Heart right ventricle (tissue), 16 donors: ENCODE data around the gene WDR73. TPM values are rescaled to one million over a fixed set of nuclear protein-coding genes. Genes with fewer than 3 reads are reported as not detected.

Experiments used
- ATAC-seq, 8 donors: fragments of 200-7000 bp; cut with Tn5 transposase; one replicate each; pipeline ENCODE4 v1.9.1; 2020; ENCODE audit warnings: mild to moderate bottlenecking in 8 of 8, moderate library complexity in 8 of 8, moderate number of reproducible peaks in 1 of 8
- DNase-seq, 2 donors: peaks; one replicate each; pipeline ENCODE4 v3.0.0-alpha.2; 2020
- H3K27ac ChIP-seq, 10 donors: fragments of 200-600 bp; sonication (generic) in 2 of 10; one replicate each; pipeline versions ENCODE4 v1.5.0 to v1.8.0; 2020 to 2022; ENCODE audit warnings: mild to moderate bottlenecking in 3 of 10
- H3K27me3 ChIP-seq, 7 donors: fragments of 200-600 bp; one replicate each; pipeline ENCODE4 v1.8.0; 2021 to 2022; ENCODE audit warnings: mild to moderate bottlenecking in 2 of 7
- H3K36me3 ChIP-seq, 9 donors: fragments of 200-600 bp; sonication (generic) in 1 of 9; one replicate each; pipeline versions ENCODE4 v1.5.0 to v1.8.0; 2020 to 2022; ENCODE audit warnings: mild to moderate bottlenecking in 2 of 9
- H3K4me1 ChIP-seq, 9 donors: fragments of 200-600 bp; sonication (generic) in 1 of 9; one replicate each; pipeline versions ENCODE4 v1.5.0 to v1.8.0; 2020 to 2022; ENCODE audit warnings: mild to moderate bottlenecking in 4 of 9
- H3K4me3 ChIP-seq, 10 donors: fragments of 200-600 bp; sonication (generic) in 2 of 10; one replicate each; pipeline versions ENCODE4 v1.5.0 to v1.8.0; 2020 to 2022; ENCODE audit warnings: mild to moderate bottlenecking in 7 of 10, moderate library complexity in 2 of 10
- H3K9me3 ChIP-seq, 11 donors: fragments of 200-600 bp in 10 of 11; sonication (generic) in 2 of 11; one replicate each; pipeline versions ENCODE4 v1.5.0 to v1.8.0; 2013 to 2022; ENCODE audit warnings: mild to moderate bottlenecking in 2 of 11, control low read depth in 1 of 11, moderate library complexity in 1 of 11
- WGBS, 2 donors: extraction: QIAGEN DNeasy Blood & Tissue Kit; methylation state at CpG; one replicate each; pipeline ENCODE4 v1.1.7; 2013; ENCODE audit warnings: inconsistent platforms in 1 of 2; 5-methylcytosine and 5-hydroxymethylcytosine counted together
- intact Hi-C, 10 donors: fragments of 100-400 bp; cut with DNase I; formaldehyde crosslinking; loops; one replicate each; pipeline versions ENCODE4 v1.11.1 to v1.14.2; 2022
- polyA plus RNA-seq, 2 donors: library from polyadenylated mRNA; stranded (reverse); fragments of 200-250 nt; gene quantifications; one replicate each; pipeline ENCODE4 v1.2.3, GENCODE V29; 2013
- total RNA-seq, 10 donors: library from RNA; stranded (reverse); fragmentation: NEBNext Ultra II Directional in 3 of 10; extraction: Animal tissue kit (Norgen Biotek cat#: 25700) in 3 of 10; gene quantifications; one replicate each; pipeline versions ENCODE4 v1.2.1 to v1.2.4, GENCODE V29; 2021 to 2023
- TF ChIP-seq, protein P1 (sequence below), 9 donors: fragments of 200-600 bp; sonication (generic) in 2 of 9; IDR thresholded peaks; one replicate each; pipeline versions ENCODE4 v1.5.0 to v1.8.0; 2021 to 2022; ENCODE audit warnings: antibody characterized with exemption in 9 of 9, mild to moderate bottlenecking in 5 of 9, moderate library complexity in 1 of 9
- donor health status: Arrhythmogenic right ventricular cardiomyopathy.
- donor health status: ischemic (EF 13 %, LVEDD 7.1; RV severe dilation, severe dysfunction).
- donor health status: healthy with polysubstance abuse.
- donor health status: DM: no; HTN: yes; CAD: no.
- donor health status: DM: no; HTN: no; CAD: no.
- donor health status: ischemic (EF 25% LVEDD 6.9; RV normal size, moderate dysfunction).
- donor health status: ischemic (EF 25% LVEDD 5.7; RV mildly dilated, moderate dysfunction).
- donor health status: healthy.
- donor health status: DM: yes; HTN: yes; CAD: no.
- donor health status: Ischemic cardiomyopathy.
- donor health status: ischemic (EF 35%, LVEDD 5.7; RV mildly dilated, moderate dysfunction).
- donor health status: nonischemic (EF 11% LVEDD 7.7; RV severe dilation, severe dysfunction).
- donor health status: DM: yes; HTN: yes; CAD: no.
- donor health status: PGD.
- donor health status: ischemic (EF 29% LVEDD 5.4; RV normal size, mild dysfunction).
- donor health status: nonischemic (EF 23%, LVEDD 6.1; RV moderate dilation, normal function).

WDR73 gene
- total and polyA plus RNA-seq, 12 donors = 10.4 to 18.4 (median 14.7) TPM

DNA sequence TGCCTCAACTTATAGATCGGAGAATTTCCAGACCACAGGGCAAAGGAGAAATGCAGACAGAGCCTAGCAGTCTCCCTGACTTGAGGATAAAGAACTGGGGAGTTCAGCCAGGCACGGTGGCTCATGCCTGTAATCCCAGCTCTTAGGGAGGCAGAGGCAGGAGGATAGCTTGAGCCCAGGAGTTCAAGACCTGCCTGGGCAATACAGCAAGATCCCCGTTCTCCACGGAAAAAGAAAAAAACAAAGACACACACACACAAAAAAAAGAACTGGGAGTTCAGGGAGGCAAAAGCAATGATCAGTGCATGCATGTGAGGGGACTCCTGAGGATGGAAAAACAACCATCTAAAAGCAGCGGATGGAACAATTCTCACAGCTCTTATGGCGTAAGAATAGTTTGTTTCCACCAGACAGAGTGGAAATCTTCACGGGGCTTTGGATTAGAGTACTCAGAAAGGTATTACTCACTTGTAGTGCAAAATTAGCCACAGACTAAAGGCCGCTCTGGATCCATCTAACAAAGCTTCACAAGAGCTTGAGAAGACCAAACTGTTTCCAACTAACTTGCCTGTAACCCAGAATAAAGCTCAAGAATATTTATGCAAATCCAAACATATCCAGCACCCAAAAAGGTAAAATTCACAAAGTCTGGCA, 45.6 kb upstream of the WDR73 start:
- H3K4me1 ChIP-seq = peaks cover 3 to 69% (median 22%) of the 10 kb centered on the region in 9 donors
- DNase-seq (no peak), ATAC-seq (no peak)
- WGBS, 2 donors = 85 to 89% methylated on average over 8 of the region's 8 CpGs
- no peaks in the 10 kb centered on the region for H3K9me3 ChIP-seq
- no peaks in the 10 kb centered on the region for H3K36me3 ChIP-seq
- no peak overlapping the region for H3K4me3 ChIP-seq
- TF ChIP-seq, protein P1, sequence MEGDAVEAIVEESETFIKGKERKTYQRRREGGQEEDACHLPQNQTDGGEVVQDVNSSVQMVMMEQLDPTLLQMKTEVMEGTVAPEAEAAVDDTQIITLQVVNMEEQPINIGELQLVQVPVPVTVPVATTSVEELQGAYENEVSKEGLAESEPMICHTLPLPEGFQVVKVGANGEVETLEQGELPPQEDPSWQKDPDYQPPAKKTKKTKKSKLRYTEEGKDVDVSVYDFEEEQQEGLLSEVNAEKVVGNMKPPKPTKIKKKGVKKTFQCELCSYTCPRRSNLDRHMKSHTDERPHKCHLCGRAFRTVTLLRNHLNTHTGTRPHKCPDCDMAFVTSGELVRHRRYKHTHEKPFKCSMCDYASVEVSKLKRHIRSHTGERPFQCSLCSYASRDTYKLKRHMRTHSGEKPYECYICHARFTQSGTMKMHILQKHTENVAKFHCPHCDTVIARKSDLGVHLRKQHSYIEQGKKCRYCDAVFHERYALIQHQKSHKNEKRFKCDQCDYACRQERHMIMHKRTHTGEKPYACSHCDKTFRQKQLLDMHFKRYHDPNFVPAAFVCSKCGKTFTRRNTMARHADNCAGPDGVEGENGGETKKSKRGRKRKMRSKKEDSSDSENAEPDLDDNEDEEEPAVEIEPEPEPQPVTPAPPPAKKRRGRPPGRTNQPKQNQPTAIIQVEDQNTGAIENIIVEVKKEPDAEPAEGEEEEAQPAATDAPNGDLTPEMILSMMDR (IDR thresholded peaks at IDR 0.05) = no peak
- H3K27me3 ChIP-seq = no peaks in the 10 kb centered on the region
- no peak overlapping the region for H3K27ac ChIP-seq
- intact Hi-C loops = loop anchor here in 2 of 10 donors (5.0 kb wide), 2 partner anchors 42 to 48 kb away; partner anchors contain the start of genes NMB (in 1 of the 2) and ZNF592 (in 1 of the 2)

- TF ChIP-seq, protein P1 (IDR thresholded peaks at IDR 0.05) = no peak
- Histone ChIP-seq H3K4me1 (peaks cover 0 to 56% (median 4%) of the 10 kb centered on the region in 9 donors), H3K27ac (no peak overlapping the region), H3K36me3 (no peaks in the 10 kb centered on the region), H3K27me3 (no peaks in the 10 kb centered on the region), H3K4me3 (no peak overlapping the region), H3K9me3 (no peaks in the 10 kb centered on the region)
- DNase-seq (no peak), ATAC-seq (no peak)
- WGBS, 2 donors = 36 to 37% methylated on average over 1 of the region's 1 CpG
- intact Hi-C loops = no loop called here
Observed at GRCh38 chr15:84697236-84697990, 43.3 kb upstream of the WDR73 start.

DNA sequence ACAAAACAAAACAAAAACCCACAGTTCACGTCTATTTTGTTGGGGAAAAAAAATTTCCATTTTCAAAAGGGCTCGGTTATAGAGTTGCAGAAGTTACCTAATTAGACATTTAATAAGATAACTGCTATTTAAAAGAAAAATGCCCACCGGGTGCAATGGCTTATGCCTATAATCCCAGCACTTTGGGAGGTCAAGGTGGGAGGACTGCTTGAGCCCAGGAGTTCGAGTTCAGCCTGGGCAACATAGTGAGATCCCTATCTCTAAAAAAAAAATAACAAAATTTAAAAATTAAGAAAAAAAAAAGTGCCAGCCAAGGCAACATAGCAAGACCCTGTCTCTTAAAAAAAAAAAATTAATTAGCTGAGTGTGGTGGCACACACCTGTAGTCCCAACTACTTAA, 42.7 kb upstream of the WDR73 start:
- Histone ChIP-seq H3K4me3 (no peak overlapping the region), H3K9me3 (no peaks in the 10 kb centered on the region), H3K36me3 (peaks cover 0 to 1% (median 0%) of the 10 kb centered on the region in 9 donors), H3K4me1 (peaks cover 0 to 52% (median 3%) of the 10 kb centered on the region in 9 donors), H3K27me3 (no peaks in the 10 kb centered on the region), H3K27ac (no peak overlapping the region)
- TF ChIP-seq, protein P1 (IDR thresholded peaks at IDR 0.05) = no peak
- intact Hi-C loops = no loop called here
- ATAC-seq (no peak), DNase-seq (no peak)
- 88 to 91% methylated on average over 4 of the region's 4 CpGs for WGBS, 2 donors

- Histone ChIP-seq H3K36me3 (peaks cover 0 to 64% (median 7%) of the 10 kb centered on the region in 9 donors), H3K27me3 (no peaks in the 10 kb centered on the region), H3K4me1 (peaks cover 0 to 25% (median 0%) of the 10 kb centered on the region in 9 donors), H3K27ac (no peak overlapping the region), H3K9me3 (no peaks in the 10 kb centered on the region), H3K4me3 (no peak overlapping the region)
- intact Hi-C loops = no loop called here
- no peak for ATAC-seq
- no peak for DNase-seq
- WGBS, 2 donors = 95 to 96% methylated on average over 8 of the region's 8 CpGs
- TF ChIP-seq, protein P1 (IDR thresholded peaks at IDR 0.05) = no peak
Observed at GRCh38 chr15:84690342-84690741, 36.3 kb upstream of the WDR73 start.
